ENCODE data around the gene ZBTB32.

Gene ZBTB32

GRCh38 chr19:35696835-35697234 lies 7.5 kb upstream of the ZBTB32 start:
- no peak for DNase-seq (ENCODE audit: low spot score)

GRCh38 chr19:35702223-35703012 lies 1.9 kb upstream of the ZBTB32 start:
- peak; percentile 98 for DNase-seq (ENCODE audit: low spot score)

- DNase-seq (ENCODE audit: low spot score) = no peak
Observed at GRCh38 chr19:35703343-35703742, 1.0 kb upstream of the ZBTB32 start.

GRCh38 chr19:35708391-35708790 lies 4.0 kb downstream of the ZBTB32 start:
- DNase-seq (ENCODE audit: low spot score) = no peak

GRCh38 chr19:35710784-35711723 lies 6.7 kb downstream of the ZBTB32 start:
- peak; percentile 94 for DNase-seq (ENCODE audit: low spot score)

- DNase-seq (ENCODE audit: low spot score) = peak; percentile 94
Observed at GRCh38 chr19:35712567-35713505, 8.5 kb downstream of the ZBTB32 start.

GRCh38 chr19:35713506-35713850 lies 9.1 kb downstream of the ZBTB32 start:
- DNase-seq (ENCODE audit: low spot score) = no peak

- DNase-seq (ENCODE audit: low spot score) = no peak
Observed at GRCh38 chr19:35713904-35714495, 9.6 kb downstream of the ZBTB32 start.

- DNase-seq (ENCODE audit: low spot score) = peak; percentile 61
Observed at GRCh38 chr19:35714601-35715354, 10.4 kb downstream of the ZBTB32 start.

GRCh38 chr19:35715355-35715809 lies 11.0 kb downstream of the ZBTB32 start:
- DNase-seq (ENCODE audit: low spot score) = no peak

GRCh38 chr19:35715981-35716800 lies 11.8 kb downstream of the ZBTB32 start:
- no peak for DNase-seq (ENCODE audit: low spot score)

- peak; percentile 97 for DNase-seq (ENCODE audit: low spot score)
Observed at GRCh38 chr19:35716801-35717664, 12.7 kb downstream of the ZBTB32 start.

GRCh38 chr19:35717665-35718344 lies 13.4 kb downstream of the ZBTB32 start, which contains the start of gene KMT2B:
Gene KMT2B, plus strand, starts transcription at chr19:35718003. Its CDS starts 16 bp downstream, at chr19:35718019.
- no peak for DNase-seq (ENCODE audit: low spot score)

GRCh38 chr19:35718345-35719041 lies 14.1 kb downstream of the ZBTB32 start:
- DNase-seq (ENCODE audit: low spot score) = peak; percentile 49

GRCh38 chr19:35719402-35720162 lies 15.2 kb downstream of the ZBTB32 start:
- DNase-seq (ENCODE audit: low spot score) = no peak

GRCh38 chr19:35720163-35720524 lies 15.8 kb downstream of the ZBTB32 start:
- no peak for DNase-seq (ENCODE audit: low spot score)

- no peak for DNase-seq (ENCODE audit: low spot score)
Observed at GRCh38 chr19:35720648-35721047, 16.3 kb downstream of the ZBTB32 start.

All from activated CD4-positive, alpha-beta T cell treated with anti-CD3 and anti-CD28 coated beads, Interleukin-2, Interleukin-4, amounts not matched to agents 100 ng/mL and 50 ng/mL, durations not matched to agents 16 hours and 8 hours (primary cell).